DOHH2 (cell line): ENCODE data around the gene CAMTA1.

Experiments used
- H3F3A ChIP-seq: fragments of 200-600 bp; sonication (generic), shearing (Covaris generic); 2 replicates; pipeline ENCODE4 v1.6.0; 2016; ENCODE audit warnings: antibody characterized with exemption, mild to moderate bottlenecking; ENCODE audit not compliant: control insufficient read depth, insufficient read depth
- H3K27ac ChIP-seq: fragments of 200-600 bp; sonication (generic); 2 replicates; pipeline ENCODE4 v1.5.1; 2014; ENCODE audit warnings: low read depth, mild to moderate bottlenecking, low read length, moderate library complexity
- H3K27me3 ChIP-seq: fragments of 200-600 bp; sonication (generic); 2 replicates; pipeline ENCODE4 v1.6.1; 2014; ENCODE audit warnings: mild to moderate bottlenecking, low read length, mixed read lengths; ENCODE audit not compliant: control insufficient read depth
- H3K36me3 ChIP-seq: fragments of 200-600 bp; sonication (generic); 2 replicates; pipeline ENCODE4 v1.6.1; 2014; ENCODE audit warnings: mild to moderate bottlenecking, low read length, moderate library complexity, mixed read lengths; ENCODE audit not compliant: control insufficient read depth
- H3K4me1 ChIP-seq: fragments of 200-600 bp; sonication (generic); 2 replicates; pipeline ENCODE4 v1.6.1; 2014; ENCODE audit warnings: mild to moderate bottlenecking, low read length, mixed read lengths; ENCODE audit not compliant: control insufficient read depth
- H3K4me2 ChIP-seq: fragments of 200-600 bp; sonication (generic); 2 replicates; pipeline ENCODE4 v1.6.0; 2014; ENCODE audit warnings: mild to moderate bottlenecking, low read length, moderate library complexity
- H3K4me3 ChIP-seq: fragments of 200-600 bp; sonication (generic); 2 replicates; pipeline ENCODE4 v1.5.1; 2014; ENCODE audit warnings: mild to moderate bottlenecking, low read length, mixed read lengths
- H3K79me2 ChIP-seq: fragments of 200-600 bp; sonication (generic); 2 replicates; pipeline ENCODE4 v1.6.1; 2014; ENCODE audit warnings: mild to moderate bottlenecking, low read length, mixed read lengths; ENCODE audit not compliant: control insufficient read depth
- H3K9me2 ChIP-seq: fragments of 200-600 bp; sonication (generic); replicated peaks from 2 replicates; pipeline ENCODE4 v1.6.1; 2014; ENCODE audit warnings: mild to moderate bottlenecking, low read length, mixed read lengths; ENCODE audit not compliant: control insufficient read depth
- H3K9me3 ChIP-seq: fragments of 200-600 bp; sonication (generic); 2 replicates; pipeline ENCODE4 v1.6.1; 2014; ENCODE audit warnings: antibody characterized with exemption, low read length, mixed read lengths; ENCODE audit not compliant: control insufficient read depth, insufficient read depth
- H4K20me1 ChIP-seq: fragments of 200-600 bp; sonication (generic); 2 replicates; pipeline ENCODE4 v1.6.0; 2014; ENCODE audit warnings: low read depth, mild to moderate bottlenecking, antibody characterized with exemption, low read length, moderate library complexity; ENCODE audit not compliant: control insufficient read depth, insufficient read depth
- CTCF ChIP-seq: fragments of 200-600 bp; sonication (generic); IDR thresholded peaks from one replicate; pipeline ENCODE4 v1.5.1; 2014; ENCODE audit warnings: antibody characterized with exemption, mild to moderate bottlenecking, low read depth, low read length; ENCODE audit not compliant: poor library complexity, severe bottlenecking
- EZH2phosphoT487 ChIP-seq: fragments of 200-600 bp; sonication (generic); IDR thresholded peaks from 2 replicates; pipeline ENCODE4 v1.6.1; 2017; ENCODE audit warnings: borderline replicate concordance, mild to moderate bottlenecking, antibody characterized with exemption, low read length, moderate library complexity, mixed read lengths

CAMTA1 gene

GRCh38 chr1:7106442-7107108 is 321.3 kb downstream of the CAMTA1 start:
- Histone ChIP-seq H3K79me2 (no peaks in the 10 kb centered on the region), H3K4me3 (no peak overlapping the region), H3K4me2 (no peak overlapping the region), H3K9me3 (peaks cover 8% of the 10 kb centered on the region; the same call in 1 of the 2 replicates), H3K4me1 (no peaks in the 10 kb centered on the region), H4K20me1 (no peaks in the 10 kb centered on the region), H3K9me2 (no peaks in the 10 kb centered on the region), H3K36me3 (no peaks in the 10 kb centered on the region), H3K27me3 (no peaks in the 10 kb centered on the region), H3F3A (peaks cover 8% of the 10 kb centered on the region), H3K27ac (no peak overlapping the region)
- no peak for TF ChIP-seq EZH2phosphoT487
- TF ChIP-seq CTCF = no peak

- no peaks in the 10 kb centered on the region for H3K36me3 ChIP-seq
- no peak overlapping the region for H3K4me3 ChIP-seq
- no peaks in the 10 kb centered on the region for H3K27me3 ChIP-seq
- peaks cover 8% of the 10 kb centered on the region; the same call in 1 of the 2 replicates for H3K9me3 ChIP-seq
- H3K4me1 ChIP-seq = no peaks in the 10 kb centered on the region
- no peaks in the 10 kb centered on the region for H3K79me2 ChIP-seq
- peaks cover 8% of the 10 kb centered on the region for H3F3A ChIP-seq
- no peak overlapping the region for H3K27ac ChIP-seq
- TF ChIP-seq CTCF (no peak), EZH2phosphoT487 (no peak)
- no peaks in the 10 kb centered on the region for H3K9me2 ChIP-seq
- H4K20me1 ChIP-seq = no peaks in the 10 kb centered on the region
- no peak overlapping the region for H3K4me2 ChIP-seq
These were observed 322.0 kb downstream of the CAMTA1 start for GRCh38 chr1:7107109-7107830.

- TF ChIP-seq EZH2phosphoT487 (no peak), CTCF (no peak)
- Histone ChIP-seq H3K27me3 (no peaks in the 10 kb centered on the region), H3K4me3 (no peak overlapping the region), H3K27ac (no peak overlapping the region), H3F3A (peaks cover 8% of the 10 kb centered on the region), H3K4me2 (no peak overlapping the region), H3K4me1 (no peaks in the 10 kb centered on the region), H3K9me3 (peaks cover 7% of the 10 kb centered on the region; the same call in 1 of the 2 replicates), H3K79me2 (no peaks in the 10 kb centered on the region), H3K36me3 (no peaks in the 10 kb centered on the region), H3K9me2 (no peaks in the 10 kb centered on the region), H4K20me1 (no peaks in the 10 kb centered on the region)
These were observed 323.0 kb downstream of the CAMTA1 start for GRCh38 chr1:7108251-7108650.
